Sigmoid colon (tissue), 7 donors: ENCODE results near the gene CHMP1A. TPM values are rescaled to one million over a fixed set of nuclear protein-coding genes. Genes with fewer than 3 reads are reported as not detected.

Source experiments
- DNase-seq: peaks from one replicate; pipeline ENCODE4 v3.0.0-alpha.2; 2019
- H3K27ac ChIP-seq, 4 donors: fragments of 200-600 bp; sonication (generic); one replicate each; pipeline ENCODE4 v1.5.1; 2016 to 2019; ENCODE audit warnings: mild to moderate bottlenecking in 1 of 4
- H3K27me3 ChIP-seq, 3 donors: fragments of 200-600 bp; sonication (generic); one replicate each; pipeline ENCODE4 v1.5.1; 2019; ENCODE audit warnings: mild to moderate bottlenecking in 1 of 3
- H3K36me3 ChIP-seq, 4 donors: fragments of 200-600 bp; sonication (generic); one replicate each; pipeline ENCODE4 v1.5.1; 2016 to 2019
- H3K4me1 ChIP-seq, 4 donors: fragments of 200-600 bp; sonication (generic); one replicate each; pipeline ENCODE4 v1.5.1; 2017 to 2019
- H3K4me3 ChIP-seq, 4 donors: fragments of 200-600 bp; sonication (generic); one replicate each; pipeline ENCODE4 v1.5.1; 2017 to 2019; ENCODE audit warnings: mild to moderate bottlenecking in 2 of 4, moderate library complexity in 1 of 4
- H3K9me3 ChIP-seq, 4 donors: fragments of 200-600 bp in 3 of 4; sonication (generic) in 3 of 4; one replicate each; pipeline versions ENCODE4 v1.5.1 to v1.6.1; 2013 to 2019
- EP300 ChIP-seq, 4 donors: sonication (generic); formaldehyde crosslinking; IDR thresholded peaks; one replicate each; pipeline ENCODE4 v1.6.1; 2017; ENCODE audit warnings: antibody characterized with exemption in 4 of 4
- POLR2A ChIP-seq, 2 donors: fragments of 450-650 bp; IDR thresholded peaks; one replicate each; pipeline ENCODE4 v1.6.1; 2016; ENCODE audit warnings: antibody characterized with exemption in 2 of 2, mild to moderate bottlenecking in 2 of 2, moderate library complexity in 2 of 2
- POLR2AphosphoS5 ChIP-seq, 4 donors: sonication (generic); formaldehyde crosslinking; IDR thresholded peaks; one replicate each; pipeline ENCODE4 v1.6.1; 2017; ENCODE audit warnings: antibody characterized with exemption in 4 of 4
- WGBS, 2 donors: extraction: QIAGEN DNeasy Blood & Tissue Kit; methylation state at CpG; one replicate each; pipeline ENCODE4 v1.1.7; 2013; 5-methylcytosine and 5-hydroxymethylcytosine counted together
- intact Hi-C: fragments of 100-400 bp; cut with DNase I; formaldehyde crosslinking; loops from one replicate; pipeline ENCODE4 v1.15.1; 2023
- polyA plus RNA-seq, 3 donors: library from polyadenylated mRNA; stranded (reverse); fragments of 200-250 nt; gene quantifications; one replicate each; pipeline ENCODE4 v1.2.3, GENCODE V29; 2013
- total RNA-seq, 4 donors: library from RNA; depleted of rRNA; stranded (reverse); fragments of >200 nt; gene quantifications; one replicate each; pipeline ENCODE4 v1.1.0, GENCODE V29; 2016
- TF ChIP-seq, protein P1 (sequence below), 4 experiments: fragments of 450-650 bp in 3 of 4; fragments of 200-600 bp in 1 of 4; IDR thresholded peaks; one replicate each; pipeline ENCODE4 v1.5.1; 2016 to 2019; ENCODE audit warnings: antibody characterized with exemption in 4 of 4, mild to moderate bottlenecking in 3 of 4, moderate library complexity in 2 of 4
- donor health status: healthy with polysubstance abuse.
- donor health status: Bipolar disorder and iron deficiency.
- donor health status: healthy.

Gene CHMP1A
- total and polyA plus RNA-seq, 7 donors = 42.8 to 157 (median 75.9) TPM

DNA sequence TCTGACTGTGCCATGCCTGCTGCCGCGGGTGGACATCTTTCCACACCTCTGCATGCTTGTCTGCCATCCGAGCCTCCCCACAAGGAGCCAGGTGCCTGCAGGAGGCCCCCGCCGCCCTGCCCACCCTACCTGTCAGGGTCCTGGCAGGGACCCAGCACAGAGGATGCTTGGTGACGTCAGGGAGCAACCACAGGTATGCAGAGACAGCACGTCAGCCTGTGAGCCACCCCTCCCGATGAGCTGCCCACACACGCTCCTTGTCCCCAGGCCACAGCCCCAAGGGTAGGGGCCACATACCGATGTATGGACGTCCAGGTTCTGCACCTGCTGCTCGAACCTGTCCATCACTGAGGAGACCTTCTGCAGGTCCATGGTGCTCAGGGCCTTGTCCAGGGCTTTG lies 10.6 kb downstream of the CHMP1A start:
- DNase-seq = no peak
- TF ChIP-seq POLR2A (IDR thresholded peaks at IDR 0.05) = no peak
- TF ChIP-seq, protein P1, sequence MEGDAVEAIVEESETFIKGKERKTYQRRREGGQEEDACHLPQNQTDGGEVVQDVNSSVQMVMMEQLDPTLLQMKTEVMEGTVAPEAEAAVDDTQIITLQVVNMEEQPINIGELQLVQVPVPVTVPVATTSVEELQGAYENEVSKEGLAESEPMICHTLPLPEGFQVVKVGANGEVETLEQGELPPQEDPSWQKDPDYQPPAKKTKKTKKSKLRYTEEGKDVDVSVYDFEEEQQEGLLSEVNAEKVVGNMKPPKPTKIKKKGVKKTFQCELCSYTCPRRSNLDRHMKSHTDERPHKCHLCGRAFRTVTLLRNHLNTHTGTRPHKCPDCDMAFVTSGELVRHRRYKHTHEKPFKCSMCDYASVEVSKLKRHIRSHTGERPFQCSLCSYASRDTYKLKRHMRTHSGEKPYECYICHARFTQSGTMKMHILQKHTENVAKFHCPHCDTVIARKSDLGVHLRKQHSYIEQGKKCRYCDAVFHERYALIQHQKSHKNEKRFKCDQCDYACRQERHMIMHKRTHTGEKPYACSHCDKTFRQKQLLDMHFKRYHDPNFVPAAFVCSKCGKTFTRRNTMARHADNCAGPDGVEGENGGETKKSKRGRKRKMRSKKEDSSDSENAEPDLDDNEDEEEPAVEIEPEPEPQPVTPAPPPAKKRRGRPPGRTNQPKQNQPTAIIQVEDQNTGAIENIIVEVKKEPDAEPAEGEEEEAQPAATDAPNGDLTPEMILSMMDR (IDR thresholded peaks at IDR 0.05) = no peak
- TF ChIP-seq EP300 (IDR thresholded peaks at IDR 0.05) = no peak
- no peak for TF ChIP-seq POLR2AphosphoS5 (IDR thresholded peaks at IDR 0.05)
- peaks cover 12 to 66% (median 28%) of the 10 kb centered on the region in 4 donors for H3K36me3 ChIP-seq
- intact Hi-C loops = no loop called here
- H3K4me1 ChIP-seq = no peaks in the 10 kb centered on the region
- H3K4me3 ChIP-seq = no peak overlapping the region
- H3K27ac ChIP-seq = no peak overlapping the region
- H3K27me3 ChIP-seq = no peaks in the 10 kb centered on the region
- no peaks in the 10 kb centered on the region for H3K9me3 ChIP-seq
- 88 to 92% methylated on average over 12 of the region's 12 CpGs for WGBS, 2 donors

DNA sequence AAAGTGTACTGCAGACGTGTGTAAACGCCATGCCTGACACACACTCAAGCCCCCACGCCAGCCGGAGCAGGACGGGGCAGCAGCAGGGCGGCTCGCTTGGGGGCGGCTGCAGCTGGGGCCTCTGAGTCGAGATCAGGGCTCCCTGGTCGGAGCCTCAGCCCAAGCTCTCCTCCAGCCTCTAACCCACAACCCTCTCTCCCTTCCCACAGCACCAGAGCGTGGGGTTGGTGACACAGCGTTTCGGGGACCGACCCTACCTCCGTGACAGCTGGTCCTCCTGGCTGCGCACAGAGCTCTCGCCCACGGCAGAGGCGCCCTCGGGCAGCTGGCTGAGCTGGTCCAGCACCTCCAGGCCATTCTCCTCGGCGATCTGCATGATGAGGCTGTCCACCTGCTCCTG lies 11.2 kb downstream of the CHMP1A start:
- intact Hi-C loops = no loop called here
- no peaks in the 10 kb centered on the region for H3K9me3 ChIP-seq
- peaks cover 12 to 60% (median 28%) of the 10 kb centered on the region in 4 donors for H3K36me3 ChIP-seq
- H3K27ac ChIP-seq = no peak overlapping the region
- no peaks in the 10 kb centered on the region for H3K27me3 ChIP-seq
- WGBS, 2 donors = 95 to 96% methylated on average over 22 of the region's 22 CpGs
- no peak for DNase-seq
- TF ChIP-seq EP300 (IDR thresholded peaks at IDR 0.05) = no peak
- TF ChIP-seq POLR2AphosphoS5 (IDR thresholded peaks at IDR 0.05) = no peak
- TF ChIP-seq, protein P1 (IDR thresholded peaks at IDR 0.05) = no peak
- TF ChIP-seq POLR2A (IDR thresholded peaks at IDR 0.05) = no peak
- H3K4me3 ChIP-seq = no peak overlapping the region
- peaks cover 0 to 5% (median 2%) of the 10 kb centered on the region in 4 donors for H3K4me1 ChIP-seq

DNA sequence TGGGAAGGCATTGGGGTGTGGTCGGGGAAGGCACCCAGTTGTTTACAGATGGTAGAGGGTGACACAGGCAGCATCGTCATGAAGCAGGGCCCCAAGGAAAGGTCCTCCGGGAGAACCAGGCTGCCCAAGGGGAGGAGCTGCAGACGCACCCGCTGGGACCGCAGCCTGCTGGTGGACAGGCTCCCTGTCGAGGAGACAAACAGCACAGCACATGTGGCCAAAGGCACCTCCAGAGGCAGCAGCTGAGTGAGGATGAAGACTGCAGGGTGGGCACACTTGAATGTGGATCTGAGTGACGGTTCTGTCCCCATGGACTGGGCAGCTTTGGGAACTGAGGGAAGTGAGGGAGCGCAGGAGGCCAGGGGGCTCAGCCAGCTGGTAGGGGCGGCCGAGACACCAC lies 12.4 kb downstream of the CHMP1A start:
- TF ChIP-seq POLR2AphosphoS5 (IDR thresholded peaks at IDR 0.05) = no peak
- TF ChIP-seq, protein P1 (IDR thresholded peaks at IDR 0.05) = no peak
- no peak for TF ChIP-seq POLR2A (IDR thresholded peaks at IDR 0.05)
- no peak for TF ChIP-seq EP300 (IDR thresholded peaks at IDR 0.05)
- Histone ChIP-seq H3K4me1 (peaks cover 0 to 14% (median 11%) of the 10 kb centered on the region in 4 donors), H3K36me3 (peaks cover 12 to 49% (median 28%) of the 10 kb centered on the region in 4 donors), H3K4me3 (no peak overlapping the region), H3K9me3 (no peaks in the 10 kb centered on the region), H3K27ac (no peak overlapping the region), H3K27me3 (no peaks in the 10 kb centered on the region)
- no peak for DNase-seq
- 80 to 91% methylated on average over 11 of the region's 11 CpGs for WGBS, 2 donors
- intact Hi-C loops = no loop called here

DNA sequence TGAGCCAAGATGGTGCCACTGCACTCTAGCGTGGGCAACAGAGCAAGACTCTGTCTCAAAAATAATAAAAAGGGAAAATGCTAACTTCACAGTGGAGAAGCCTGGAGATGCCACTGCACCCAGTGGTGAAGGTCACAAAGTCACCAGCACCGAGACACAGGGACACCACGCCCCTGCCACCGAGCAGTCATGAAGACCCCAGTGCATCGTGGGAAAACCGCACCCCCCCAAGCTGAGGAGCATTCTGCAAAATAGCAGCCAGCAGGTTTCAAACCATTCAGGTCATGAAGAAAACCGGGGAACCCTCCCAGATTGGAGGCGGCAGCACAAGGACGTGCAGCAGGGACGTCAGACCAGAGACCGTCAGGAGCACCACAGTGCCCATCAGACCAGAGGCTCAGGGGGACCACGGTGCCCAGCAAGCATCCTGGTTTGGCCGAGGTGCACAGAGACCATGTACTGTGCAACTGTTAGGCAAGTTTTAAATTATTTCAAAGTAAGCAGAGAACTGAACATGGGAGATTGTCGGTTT lies 13.7 kb downstream of the CHMP1A start:
- H3K27me3 ChIP-seq = no peaks in the 10 kb centered on the region
- H3K4me3 ChIP-seq = no peak overlapping the region
- no peak for DNase-seq
- peaks cover 12 to 41% (median 28%) of the 10 kb centered on the region in 4 donors for H3K36me3 ChIP-seq
- WGBS, 2 donors = 75 to 84% methylated on average over 14 of the region's 14 CpGs
- TF ChIP-seq EP300 (IDR thresholded peaks at IDR 0.05) = no peak
- TF ChIP-seq, protein P1 (IDR thresholded peaks at IDR 0.05) = no peak
- no peak for TF ChIP-seq POLR2AphosphoS5 (IDR thresholded peaks at IDR 0.05)
- no peak for TF ChIP-seq POLR2A (IDR thresholded peaks at IDR 0.05)
- no peaks in the 10 kb centered on the region for H3K9me3 ChIP-seq
- intact Hi-C loops = no loop called here
- no peak overlapping the region for H3K27ac ChIP-seq
- peaks cover 0 to 14% (median 11%) of the 10 kb centered on the region in 4 donors for H3K4me1 ChIP-seq

DNA sequence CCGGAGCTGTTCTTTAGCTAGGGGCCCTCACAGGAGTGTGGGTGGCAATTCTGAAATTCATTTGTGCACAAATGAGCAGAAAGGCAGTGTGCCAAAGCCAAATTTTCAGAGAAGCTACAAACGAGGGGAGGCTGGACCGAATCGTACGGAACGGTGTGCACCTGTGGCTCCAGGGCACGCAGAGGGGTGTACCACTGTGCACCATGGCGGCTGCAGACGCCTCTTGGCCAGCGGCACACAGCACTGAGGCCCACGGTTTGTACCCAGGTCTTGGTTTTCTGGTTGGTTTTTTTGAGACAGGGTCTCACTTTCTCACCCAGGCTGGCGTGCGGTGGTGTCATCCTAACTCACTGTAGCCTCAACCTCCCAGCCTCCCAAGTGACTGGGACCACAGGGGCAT lies 14.9 kb downstream of the CHMP1A start:
- intact Hi-C loops = no loop called here
- Histone ChIP-seq H3K27ac (no peak overlapping the region), H3K9me3 (no peaks in the 10 kb centered on the region), H3K27me3 (no peaks in the 10 kb centered on the region), H3K36me3 (peaks cover 12 to 35% (median 28%) of the 10 kb centered on the region in 4 donors), H3K4me3 (no peak overlapping the region), H3K4me1 (peaks cover 0 to 14% (median 11%) of the 10 kb centered on the region in 4 donors)
- 86% methylated on average over 13 of the region's 13 CpGs for WGBS, 2 donors
- no peak for DNase-seq
- TF ChIP-seq EP300 (IDR thresholded peaks at IDR 0.05) = no peak
- no peak for TF ChIP-seq POLR2A (IDR thresholded peaks at IDR 0.05)
- TF ChIP-seq, protein P1 (IDR thresholded peaks at IDR 0.05) = no peak
- no peak for TF ChIP-seq POLR2AphosphoS5 (IDR thresholded peaks at IDR 0.05)
